GM18508 (cell line): ENCODE measurements around the gene CMC2.

Experiments
- ATAC-seq: cut with Tn5 transposase; IDR thresholded peaks from one replicate; pipeline ENCODE4 v1.9.1; 2021; ENCODE audit warnings: moderate number of reproducible peaks; ENCODE audit not compliant: insufficient read depth, unreplicated experiment

The CMC2 gene

GRCh38 chr16:81003610-81004460 lies 2.9 kb downstream of the CMC2 start:
- ATAC-seq, result no peak

- ATAC-seq, result no peak
Observed at GRCh38 chr16:81003064-81003463, 3.6 kb downstream of the CMC2 start.

GRCh38 chr16:81001330-81001729 lies 5.4 kb downstream of the CMC2 start:
- no peak for ATAC-seq

- no peak for ATAC-seq
Observed at GRCh38 chr16:81000873-81001272, 5.8 kb downstream of the CMC2 start.

GRCh38 chr16:80997964-80998620 lies 8.6 kb downstream of the CMC2 start:
- no peak for ATAC-seq

DNA sequence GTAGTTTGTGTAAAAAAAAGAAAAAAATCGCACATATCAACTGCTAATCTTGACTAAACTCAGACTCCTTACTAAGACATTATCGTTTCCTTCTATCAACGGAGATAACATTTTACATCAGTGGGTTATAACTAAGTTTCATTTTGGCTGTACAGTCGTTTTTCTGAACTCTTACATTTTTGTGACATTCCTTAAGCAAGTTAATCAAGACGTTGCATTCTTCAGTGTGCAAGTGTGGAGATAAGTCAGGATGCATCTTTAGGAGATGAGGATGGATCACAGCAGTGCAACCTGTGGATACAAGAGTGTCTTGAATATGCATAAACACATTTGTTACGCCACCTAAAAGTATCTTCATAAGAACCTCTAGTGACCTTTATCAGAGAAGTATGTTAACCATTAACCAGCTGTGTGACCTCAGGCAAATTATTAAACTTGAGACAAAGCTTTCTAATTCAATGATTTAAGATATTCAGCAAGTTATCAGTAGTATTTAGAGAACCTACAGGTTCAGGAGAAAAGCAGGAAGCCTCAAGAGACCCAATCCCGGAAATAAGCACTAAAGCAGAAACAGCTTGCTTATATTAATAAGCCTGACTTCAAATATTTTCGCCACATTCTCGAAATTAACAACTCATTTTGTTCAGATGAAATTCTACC lies 9.4 kb downstream of the CMC2 start:
- ATAC-seq, result peak; percentile 55

- ATAC-seq, result peak; percentile 8
Observed at GRCh38 chr16:80996688-80997138, 10.0 kb downstream of the CMC2 start.

DNA sequence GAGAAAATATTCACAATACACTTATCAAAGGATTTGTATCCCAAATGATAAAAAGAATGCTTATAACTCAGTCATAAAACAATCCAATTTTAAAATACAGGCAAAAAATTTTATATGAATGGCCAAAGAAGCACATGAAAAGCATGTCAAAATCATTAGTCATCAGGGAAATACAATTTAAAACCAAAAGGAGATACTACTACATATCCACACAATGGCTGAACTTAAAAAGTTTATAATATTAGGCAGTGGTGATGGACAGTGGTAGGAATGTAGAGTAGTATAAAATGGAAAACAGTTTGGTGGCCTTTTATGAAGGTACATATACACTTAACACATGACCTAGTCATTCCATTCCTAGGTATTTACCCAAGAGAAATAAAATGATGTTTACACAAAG lies 12.2 kb downstream of the CMC2 start:
- ATAC-seq, result no peak

DNA sequence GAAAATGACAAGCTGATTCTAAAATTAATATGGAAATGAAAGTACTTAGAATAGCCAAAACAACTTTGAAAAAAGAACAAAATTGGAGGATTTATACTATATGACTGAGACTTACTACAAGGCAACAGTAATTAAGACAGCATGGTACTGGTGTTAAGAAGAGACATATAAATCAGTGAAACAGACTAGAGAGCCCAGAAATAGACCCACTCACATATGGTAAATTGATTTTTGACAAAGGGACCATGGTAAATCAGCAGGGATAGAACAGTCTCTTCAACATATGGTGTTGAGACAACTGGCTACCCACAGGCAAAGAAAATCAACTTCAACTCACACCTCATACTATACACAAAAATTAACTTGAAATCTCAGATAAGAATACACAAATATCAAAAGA lies 12.9 kb downstream of the CMC2 start:
- no peak for ATAC-seq

GRCh38 chr16:80993307-80993706 lies 13.4 kb downstream of the CMC2 start:
- ATAC-seq, result no peak

DNA sequence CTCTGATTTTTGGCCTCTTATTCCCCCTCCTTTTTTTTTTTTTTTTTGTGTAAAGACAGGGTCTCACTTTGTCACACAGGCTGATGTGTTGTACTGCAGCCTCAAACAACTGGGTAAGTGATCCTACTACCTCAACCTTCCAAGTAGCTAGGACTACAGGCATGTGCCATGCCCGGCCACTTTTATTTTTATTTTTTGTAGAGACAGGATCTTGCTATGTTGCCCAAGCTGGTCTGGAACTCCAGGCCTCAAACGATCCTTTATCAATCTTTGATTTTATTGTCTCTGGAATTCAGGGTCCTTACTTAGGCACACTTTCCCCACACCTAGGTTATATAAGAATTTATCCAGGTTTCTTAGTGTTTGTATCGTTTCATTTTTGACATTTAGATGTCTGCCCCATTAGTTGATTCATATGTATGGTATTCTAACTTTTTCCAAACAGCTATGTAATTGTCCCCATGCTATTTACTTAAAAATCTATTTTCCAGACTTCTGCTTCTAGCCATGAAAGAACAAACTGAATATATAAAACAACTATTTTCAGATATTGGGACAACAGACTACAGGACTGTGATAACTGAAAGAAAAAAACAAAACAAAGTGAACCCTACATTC lies 13.9 kb downstream of the CMC2 start:
- no peak for ATAC-seq

- no peak for ATAC-seq
Observed at GRCh38 chr16:80991792-80992430, 14.8 kb downstream of the CMC2 start.

GRCh38 chr16:80990978-80991377 lies 15.7 kb downstream of the CMC2 start:
- no peak for ATAC-seq

DNA sequence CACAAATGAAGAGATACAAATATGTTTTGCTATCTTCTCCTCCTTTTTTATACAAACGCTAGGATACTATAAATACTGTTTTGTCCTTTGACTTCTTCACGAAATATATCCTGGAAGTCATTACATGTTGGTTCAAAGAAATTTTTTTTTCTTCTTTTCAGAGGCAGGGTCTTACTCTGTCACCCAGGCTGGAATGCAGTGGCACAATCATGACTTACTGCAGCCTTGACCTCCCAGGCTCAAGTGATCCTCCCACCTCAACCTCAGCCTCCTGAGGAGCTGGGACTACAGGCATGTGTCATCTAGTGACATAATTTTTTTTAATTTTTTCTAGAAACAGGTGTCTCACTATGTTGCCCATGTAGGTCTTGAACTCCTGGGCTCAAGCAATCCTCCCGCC lies 16.1 kb downstream of the CMC2 start:
- no peak for ATAC-seq

DNA sequence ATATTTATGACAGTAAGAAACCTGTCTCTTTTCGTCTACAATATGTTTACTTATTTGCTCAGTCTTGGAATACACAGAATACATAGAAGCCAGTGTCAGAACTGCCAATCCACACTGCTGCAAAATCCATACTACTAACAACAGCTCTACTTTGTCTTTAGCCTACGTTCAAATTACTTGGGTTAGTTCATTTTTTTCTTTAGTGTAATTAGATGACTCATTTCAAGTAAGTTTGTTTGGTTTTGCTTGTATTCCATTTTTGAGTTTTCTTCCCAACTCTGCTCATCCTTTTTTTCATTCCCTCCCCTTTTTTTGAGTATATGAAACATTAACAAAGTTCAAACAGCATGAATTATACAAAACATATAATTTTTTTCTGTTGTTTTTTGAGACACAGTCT lies 16.9 kb downstream of the CMC2 start:
- no peak for ATAC-seq

GRCh38 chr16:80988756-80989155 lies 17.9 kb downstream of the CMC2 start:
- ATAC-seq, result no peak

DNA sequence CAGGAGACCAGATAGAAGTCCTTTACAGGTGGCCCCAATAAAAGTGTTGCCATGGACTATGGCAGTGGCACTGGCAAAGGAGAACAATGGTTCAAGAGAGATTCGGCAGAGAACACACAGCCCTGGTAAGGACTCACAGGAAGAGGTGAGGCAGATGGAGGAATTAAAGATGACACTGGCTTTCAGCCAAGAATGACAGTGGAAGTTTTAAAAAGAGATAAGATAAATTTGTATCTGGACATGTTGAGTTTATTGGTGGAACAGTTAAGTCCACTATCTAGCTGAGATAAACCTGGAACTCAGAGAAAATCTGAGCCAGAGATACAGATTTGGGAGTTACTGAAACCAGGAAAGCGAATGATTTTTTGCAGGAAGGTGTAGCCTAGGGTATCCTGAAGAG lies 20.1 kb downstream of the CMC2 start:
- ATAC-seq, result no peak

GRCh38 chr16:80985611-80986010 lies 21.1 kb downstream of the CMC2 start:
- no peak for ATAC-seq

DNA sequence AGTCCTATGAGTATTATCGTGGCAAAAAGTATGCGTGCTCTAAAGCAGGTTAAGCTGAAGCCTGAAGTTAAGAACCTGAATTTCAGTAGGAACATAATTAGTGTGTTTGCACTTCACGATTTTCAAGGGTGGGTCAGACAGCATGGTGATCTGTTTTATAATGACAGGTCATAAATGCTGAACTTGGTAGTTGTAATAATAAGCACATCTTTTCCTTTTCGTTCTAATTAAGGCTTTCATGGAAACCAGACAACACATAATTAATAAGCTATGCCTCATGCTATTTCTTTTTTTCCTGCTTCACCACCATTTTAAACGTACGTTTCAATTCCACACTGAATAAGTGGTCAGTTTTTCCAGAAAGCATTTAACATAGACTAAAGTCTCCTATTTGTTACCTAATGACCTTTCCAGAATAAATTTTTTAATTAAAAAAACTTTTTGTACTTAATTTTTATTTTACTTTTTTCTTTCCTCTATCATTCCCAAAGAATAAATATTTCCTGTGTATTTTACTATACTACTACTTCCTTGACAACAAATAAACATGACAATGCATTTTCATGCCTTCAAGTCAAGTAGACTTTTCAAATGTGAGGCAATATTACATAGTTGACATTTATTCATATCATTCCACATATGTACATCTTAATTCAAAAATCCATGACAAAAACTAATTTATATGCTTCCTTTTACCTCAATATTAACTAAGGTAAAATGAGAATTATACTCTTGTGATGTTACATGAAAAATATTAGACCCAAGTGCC lies 22.4 kb downstream of the CMC2 start:
- no peak for ATAC-seq

GRCh38 chr16:80982646-80983045 lies 24.0 kb downstream of the CMC2 start:
- ATAC-seq, result no peak
